HG03442 (cell line): ENCODE data around the gene SFXN4.
"Not testable (repeated sequence)": the region's sequence is repeated elsewhere in the genome, so short reads cannot be mapped to it uniquely, and the experiment has no call there.

Experiments
- ATAC-seq: cut with Tn5 transposase; IDR thresholded peaks from one replicate; pipeline ENCODE4 v1.9.1; 2021; ENCODE audit warnings: mild to moderate bottlenecking, moderate library complexity; ENCODE audit not compliant: unreplicated experiment

Gene SFXN4

DNA sequence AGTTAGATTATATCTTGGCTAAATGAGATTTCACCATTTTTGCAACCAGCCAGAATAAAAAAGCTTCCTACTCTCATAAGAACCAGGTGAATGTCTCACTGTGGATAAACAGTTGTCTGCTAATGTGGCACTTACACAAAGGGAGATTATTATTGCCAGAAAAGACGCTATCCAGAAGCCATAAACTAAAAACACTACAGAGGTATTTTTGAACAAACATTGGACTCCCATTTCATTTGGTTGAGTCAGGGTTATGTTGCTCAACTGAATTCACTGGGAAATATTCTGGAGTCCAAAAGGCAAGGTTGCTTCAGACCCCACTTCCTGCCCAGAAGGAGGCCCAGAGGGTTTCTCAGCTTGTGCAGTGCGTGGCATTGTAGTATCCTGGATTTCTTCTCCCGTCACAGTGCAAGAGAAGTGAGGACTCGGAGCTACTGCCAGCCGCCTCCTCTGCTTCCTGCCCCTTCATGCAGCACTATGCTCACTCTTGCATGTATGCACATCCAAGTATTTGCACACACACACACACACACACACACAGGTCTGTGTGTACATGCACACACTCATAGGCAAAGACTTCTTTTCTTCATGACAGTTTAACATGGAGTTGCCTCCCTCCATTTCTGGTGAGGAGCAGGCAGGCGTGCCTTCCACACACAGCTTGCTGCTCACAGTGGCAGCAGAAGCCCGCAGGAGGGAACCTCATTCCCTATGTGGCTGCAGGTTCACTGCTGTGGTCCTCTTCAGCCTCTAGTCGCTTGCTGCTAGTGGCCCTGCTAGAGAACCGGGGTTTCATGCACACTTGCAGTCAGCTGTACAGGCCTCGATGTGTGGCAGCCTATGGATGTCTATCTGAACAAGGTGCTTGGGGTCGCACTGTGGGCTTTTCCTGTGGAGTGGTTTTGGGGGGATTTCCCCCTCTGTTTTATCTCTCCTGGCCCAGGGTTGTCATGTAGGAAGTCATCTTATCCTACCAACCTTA, 51.5 kb downstream of the SFXN4 start:
- no peak for ATAC-seq

DNA sequence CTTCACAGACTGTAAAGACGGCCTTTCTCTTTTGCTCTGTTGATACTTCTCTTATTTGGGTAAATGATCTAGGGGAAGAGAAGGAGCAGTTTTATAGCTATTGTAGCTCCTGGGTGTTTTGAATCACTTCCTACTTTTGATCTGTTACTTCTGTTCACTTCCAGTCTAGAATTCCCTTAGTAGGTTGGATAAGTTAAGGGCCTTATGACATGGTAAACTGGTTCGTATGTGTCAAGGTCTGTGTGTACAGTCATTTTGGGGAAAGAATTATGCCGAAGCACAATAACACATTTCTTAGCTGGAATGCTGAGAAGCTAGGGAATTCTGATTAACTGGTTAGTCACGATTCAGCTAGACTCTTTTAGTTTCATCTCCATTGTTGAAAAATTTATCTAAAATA, 53.5 kb downstream of the SFXN4 start:
- no peak for ATAC-seq

DNA sequence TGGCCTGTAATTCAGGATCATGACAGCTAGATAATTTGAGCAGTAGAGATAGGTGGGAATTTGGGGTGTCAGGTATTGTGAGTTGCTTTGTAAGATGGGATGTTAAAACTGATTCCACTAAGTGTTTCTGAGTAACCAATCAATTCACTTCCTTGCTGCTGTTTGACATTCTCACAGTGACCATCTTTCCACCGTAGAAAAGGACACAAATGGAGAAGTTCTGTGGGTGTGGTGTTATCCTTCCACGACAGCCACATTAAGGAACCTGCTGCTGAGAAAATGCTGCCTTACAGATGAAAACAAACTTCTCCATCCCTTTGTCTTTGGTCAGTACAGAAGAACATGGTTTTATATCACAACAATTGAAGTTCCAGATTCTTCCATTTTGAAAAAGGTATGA, 57.7 kb downstream of the SFXN4 start:
- ATAC-seq: not testable (repeated sequence)

DNA sequence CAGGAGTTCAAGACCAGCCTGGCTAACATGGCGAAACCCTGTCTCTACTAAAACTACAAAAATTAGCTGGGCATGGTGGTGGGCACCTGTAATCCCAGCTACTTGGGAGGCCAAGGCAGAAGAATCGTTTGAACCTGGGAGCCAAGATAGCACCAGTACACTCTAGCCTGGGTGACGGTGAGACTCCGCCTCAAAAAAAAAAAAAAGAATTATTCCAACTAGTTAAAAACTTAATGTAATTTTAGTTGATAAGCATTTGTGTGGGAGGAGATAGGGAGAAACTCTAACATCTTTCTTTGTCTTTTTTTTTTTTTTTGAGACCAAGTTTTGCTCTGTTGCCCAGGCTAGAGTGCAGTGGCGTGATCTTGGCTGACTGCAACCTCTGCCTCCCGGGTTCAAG, 58.4 kb downstream of the SFXN4 start:
- not testable (repeated sequence) for ATAC-seq

DNA sequence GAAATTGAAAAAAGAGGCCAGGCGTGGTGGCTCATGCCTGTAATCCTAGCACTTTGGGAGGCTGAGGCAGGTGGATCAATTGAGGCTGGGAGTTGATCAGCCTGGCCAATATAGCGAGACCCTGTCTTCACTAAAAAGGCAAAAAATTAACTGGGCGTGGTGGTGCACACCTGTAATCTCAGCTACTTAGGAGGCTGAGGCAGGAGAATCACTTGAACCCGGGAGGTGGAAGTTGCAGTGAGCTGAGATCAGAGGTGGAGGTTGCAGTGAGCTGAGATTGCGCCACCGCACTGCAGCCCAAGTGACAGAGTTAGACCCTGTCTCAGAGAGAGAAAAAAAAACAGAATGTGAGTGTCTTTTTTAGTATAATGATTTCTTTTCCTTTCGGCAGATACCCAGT, 59.6 kb downstream of the SFXN4 start:
- ATAC-seq: not testable (repeated sequence)

DNA sequence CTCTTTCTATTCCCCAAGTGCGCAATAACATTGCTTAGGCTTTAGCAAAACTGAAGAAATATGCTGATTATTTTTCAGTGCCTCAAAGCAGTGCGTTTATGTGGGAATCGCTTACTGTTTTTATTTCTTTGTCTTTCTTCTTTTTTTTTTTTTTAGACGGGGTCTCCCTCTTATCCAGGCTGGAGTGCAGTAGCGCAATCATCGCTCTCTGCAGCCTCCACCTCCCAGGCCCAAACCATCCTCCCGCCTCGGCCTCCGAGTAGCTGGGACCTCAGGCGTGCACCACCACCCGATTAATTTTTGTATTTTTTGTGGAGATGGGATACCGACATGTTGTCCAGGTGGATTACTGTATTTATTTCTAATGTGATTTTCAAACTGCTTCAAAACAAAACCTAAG, 60.4 kb downstream of the SFXN4 start:
- ATAC-seq: no peak

DNA sequence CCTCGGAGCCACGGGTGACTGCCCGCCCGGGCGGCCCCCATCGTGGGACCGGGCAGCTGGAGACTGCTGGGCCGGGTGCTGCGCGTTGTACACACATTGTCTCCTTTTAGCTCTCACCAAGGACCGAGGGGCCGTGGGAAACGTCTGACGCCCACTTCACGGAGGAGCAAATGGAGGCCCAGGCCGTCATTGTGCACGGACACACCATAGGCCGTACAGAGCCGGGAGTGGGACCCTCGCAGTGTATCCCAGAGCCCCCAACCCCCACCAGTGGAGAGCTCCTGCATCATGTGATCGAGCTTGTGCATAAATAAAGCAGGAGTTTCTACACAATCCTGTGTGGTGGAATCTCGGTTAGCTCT, 60.9 kb downstream of the SFXN4 start:
- ATAC-seq: no peak

DNA sequence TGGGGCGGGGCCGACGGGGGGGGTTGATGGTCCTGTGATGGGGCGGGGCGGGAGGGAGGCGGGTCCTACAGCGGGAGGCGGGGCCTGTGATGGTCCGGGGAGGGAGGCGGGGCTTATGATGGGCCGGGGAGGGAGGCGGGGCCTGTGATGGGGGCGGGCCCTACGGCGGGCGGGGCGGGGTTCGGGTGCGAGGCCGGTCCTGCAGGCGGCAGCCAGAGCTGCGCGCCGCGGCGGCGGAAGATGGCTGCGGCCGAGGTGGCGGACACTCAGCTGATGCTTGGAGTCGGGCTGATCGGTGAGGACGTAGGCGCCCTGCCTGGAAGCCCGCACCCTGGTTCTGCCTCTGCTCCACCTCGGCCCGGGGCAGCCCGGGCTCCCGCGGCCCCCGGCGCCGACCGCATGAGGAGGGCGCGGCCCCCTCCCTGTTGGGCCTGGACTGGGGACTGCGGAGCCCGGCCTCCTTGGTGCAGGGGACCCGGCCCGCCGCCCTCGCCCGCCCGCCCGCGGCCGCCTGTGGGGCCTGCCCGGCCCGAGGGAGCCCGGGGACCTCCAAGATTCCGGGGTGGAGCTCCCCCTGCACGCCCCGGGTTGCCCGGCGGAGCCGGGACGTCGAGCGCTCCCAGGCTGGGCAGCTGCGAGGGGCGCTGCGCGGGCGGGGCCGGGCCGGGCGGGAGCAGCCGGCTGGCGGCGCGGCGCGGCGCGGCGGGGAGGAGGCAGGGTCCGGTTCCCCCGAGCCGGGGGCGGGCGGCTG, 61.4 kb downstream of the SFXN4 start, which contains the start of gene DENND10:
Gene DENND10, plus strand, starts transcription at position 211 of the 751 bp plus-strand sequence. Its CDS starts 30 bp downstream, at position 241.
- peak; percentile 84 for ATAC-seq

DNA sequence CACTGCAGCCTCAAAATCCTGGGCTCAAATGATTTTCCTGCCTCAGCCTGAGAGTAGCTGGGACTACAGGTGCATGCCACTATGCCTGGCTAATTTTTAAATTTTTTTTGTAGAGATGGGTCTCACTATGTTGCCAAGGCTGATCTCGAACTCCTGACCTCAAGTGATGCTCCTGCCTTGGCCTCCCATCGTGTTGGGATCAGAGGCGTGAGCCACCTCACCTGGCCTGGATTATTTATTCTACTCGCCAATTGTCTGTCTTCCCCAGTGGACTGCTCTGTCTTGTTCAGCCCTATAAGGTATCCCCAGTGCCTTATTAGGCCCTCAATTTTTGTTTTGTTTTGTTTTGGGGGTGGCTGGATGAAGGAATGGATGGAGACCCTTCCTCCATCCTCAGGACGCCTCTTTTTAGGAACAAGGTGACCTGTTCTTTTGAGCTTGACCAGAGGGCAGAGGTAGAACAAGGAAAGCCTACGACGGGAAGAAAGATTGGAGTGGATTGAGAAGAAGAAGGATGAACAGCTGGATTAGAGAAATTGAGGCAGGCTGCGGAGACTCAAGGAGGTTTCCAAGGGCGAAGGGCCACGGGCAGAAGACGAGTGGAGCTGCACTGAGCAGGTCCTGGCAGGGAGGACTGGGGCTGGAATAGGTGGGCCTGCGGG, 62.1 kb downstream of the SFXN4 start:
- no peak for ATAC-seq

DNA sequence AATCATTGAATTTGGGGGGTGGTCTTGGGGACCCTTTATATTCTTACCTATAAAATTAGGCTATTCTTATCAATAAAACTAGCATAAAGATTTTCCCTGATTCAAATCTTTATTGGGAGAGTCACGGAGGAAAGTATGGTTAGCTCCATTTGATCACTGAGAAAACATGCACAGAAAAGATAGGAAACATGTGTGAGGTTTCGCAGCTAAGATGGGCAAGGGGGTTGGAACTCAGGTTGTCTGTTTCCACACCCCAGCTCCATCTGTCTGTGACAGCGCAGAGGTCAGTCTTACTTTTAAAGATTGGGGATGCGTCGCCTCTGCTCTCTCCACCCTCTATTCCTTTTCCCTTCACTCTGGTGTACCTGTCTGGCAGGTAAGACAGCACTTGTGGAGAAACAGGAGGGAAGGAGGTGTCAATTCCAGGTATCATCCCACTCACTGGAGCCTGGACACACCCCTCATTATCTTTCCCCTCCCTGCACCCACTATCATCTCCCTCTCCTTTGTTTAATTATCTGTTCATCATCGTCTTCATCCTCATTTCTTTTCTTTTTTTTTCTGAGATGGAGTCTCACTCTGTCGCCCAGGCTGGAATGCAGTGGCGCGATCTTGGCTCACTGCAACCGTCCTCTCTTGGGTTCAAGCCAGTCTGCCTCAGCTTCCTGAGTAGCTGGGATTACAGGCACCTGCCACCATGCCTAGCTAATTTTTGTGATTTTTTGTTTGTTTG, 64.0 kb downstream of the SFXN4 start:
- ATAC-seq: no peak

DNA sequence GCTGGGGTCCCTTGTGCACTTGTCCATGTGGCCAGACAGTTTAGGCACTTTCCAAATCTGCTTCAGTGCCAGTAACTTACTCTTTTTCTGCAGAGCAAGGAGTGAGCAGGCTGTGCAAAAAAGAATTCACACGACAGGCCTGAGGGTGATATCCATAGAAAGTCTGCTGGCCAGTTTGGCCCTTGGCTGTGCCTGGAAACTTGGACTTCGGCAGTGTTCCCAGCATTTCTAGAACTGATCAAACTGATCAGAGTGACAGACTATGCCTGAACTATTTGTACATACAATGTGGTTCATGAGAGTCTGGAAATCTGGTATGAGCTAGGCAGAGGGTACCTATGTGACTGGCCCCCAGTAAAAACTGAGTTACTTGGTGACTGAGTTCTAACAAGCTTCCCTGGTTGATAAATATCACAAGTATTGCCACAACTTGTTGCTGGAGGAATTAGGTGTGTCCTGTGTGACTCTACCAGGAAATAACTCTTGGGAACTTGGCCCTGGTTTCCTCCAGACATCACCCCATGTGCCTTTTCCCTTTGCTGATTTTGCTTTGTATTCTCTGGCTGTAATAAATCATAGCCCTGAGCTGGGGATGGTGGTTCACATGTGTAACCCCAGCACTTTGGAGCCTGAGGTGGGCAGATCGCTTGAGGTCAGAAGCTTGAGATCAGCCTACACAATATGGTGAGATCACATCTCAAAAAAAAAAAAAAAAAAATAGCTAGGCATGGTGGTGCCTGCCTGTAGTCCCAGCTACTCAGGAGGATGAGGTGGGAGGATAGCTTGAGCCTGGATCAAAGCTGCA, 64.9 kb downstream of the SFXN4 start:
- no peak for ATAC-seq

DNA sequence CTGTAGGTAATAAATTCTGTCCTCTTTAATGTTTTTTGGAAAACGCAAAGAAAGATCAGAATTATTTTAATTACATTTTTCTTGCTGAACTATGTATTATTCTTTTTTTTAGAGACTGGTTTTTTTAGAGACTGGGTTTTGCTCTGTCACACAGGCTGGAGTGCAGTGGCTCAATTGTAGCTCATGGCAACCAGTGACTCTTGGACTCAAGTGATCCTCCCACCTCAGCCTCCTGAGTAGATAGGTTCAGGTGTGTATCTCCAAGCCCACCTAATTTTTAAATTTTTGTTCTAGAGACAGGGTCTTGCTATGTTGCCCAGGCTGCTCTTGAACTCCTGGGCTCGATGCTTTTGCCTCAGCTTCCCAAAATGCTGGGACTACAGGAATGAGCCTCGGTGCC, 66.9 kb downstream of the SFXN4 start:
- no peak for ATAC-seq

DNA sequence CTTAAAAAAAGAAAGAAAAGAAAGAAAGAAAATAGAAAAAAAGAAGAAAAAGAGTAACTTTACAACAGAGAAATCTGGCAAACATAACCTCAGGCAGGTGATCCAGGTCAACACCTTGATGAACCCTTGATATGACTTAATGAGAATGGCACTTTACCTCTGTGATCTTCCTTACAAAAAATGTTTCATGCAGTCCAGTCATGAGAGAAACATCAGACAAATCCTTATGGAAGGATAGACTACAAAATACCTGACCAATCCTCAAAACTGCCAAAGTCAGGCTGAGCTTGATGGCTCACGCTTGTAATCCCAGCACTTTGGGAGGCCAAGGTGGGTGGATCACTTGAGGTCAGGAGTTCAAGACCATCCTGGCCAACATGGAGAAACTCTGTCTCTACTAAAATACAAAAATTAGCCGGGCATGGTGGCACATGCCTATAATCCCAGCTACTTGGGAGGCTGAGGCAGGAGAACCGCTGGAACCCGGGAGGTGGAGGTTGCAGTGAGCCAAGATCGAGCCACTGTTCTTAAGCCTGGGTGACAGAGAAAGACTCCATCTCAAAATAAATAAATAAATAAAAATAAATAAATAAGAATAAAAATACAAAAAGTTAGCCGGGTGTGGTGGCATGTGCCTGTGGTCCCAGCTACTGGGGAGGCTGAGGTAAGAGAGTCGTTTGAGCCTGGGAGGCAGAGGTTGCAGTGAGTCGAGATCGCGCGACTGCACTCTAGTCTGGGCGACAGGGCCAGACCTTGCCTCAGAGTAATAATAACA, 68.7 kb downstream of the SFXN4 start:
- ATAC-seq: not testable (repeated sequence)

DNA sequence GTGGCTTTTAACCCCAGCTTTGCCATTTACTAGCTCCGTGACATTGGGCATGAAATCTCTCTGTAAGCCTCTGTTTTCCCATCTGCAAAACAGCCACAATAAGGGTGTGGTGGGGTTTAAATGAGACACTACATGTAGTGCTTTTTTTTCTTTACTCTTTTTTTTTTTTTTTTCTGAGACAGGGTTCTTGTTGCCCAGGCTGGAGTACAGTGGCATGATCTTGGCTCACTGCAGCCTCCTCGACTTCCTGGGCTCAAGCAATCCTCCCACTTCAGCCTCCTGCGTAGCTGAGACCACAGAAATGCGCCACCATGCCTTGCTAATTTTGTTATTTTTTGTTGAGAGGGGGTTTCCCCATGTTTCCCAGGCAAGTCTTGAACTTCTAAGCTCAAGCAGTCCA, 69.9 kb downstream of the SFXN4 start:
- ATAC-seq: no peak

DNA sequence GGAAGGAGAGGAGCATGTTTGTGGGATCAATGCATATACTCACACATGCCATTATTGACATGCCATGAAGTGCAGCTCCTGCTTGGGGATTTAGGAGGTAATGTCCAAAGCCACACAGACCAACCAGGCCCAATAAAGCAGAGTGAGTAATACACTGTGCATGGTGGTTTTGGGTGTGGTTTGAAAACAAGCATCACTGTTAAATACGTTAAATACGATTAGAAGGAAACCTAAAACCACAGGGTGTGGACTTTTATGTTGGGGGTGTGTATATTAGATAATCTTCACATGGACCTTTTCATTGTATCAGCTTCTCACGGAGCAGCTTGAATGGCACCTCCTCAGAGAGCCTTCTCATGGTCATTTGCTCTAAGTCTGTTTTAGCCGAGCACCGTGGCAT, 74.5 kb downstream of the SFXN4 start:
- ATAC-seq: peak; percentile 39
